Activated CD8-positive, alpha-beta memory T cell treated with anti-CD3 and anti-CD28 coated beads for 24 hours (primary cell): Measurements from ENCODE around the gene DDX1.

ENCODE experiments used
- DNase-seq: peaks from one replicate; pipeline ENCODE4 v3.0.0-alpha.2; 2020

DDX1 gene

GRCh38 chr2:15649561-15650255, 58.0 kb downstream of the DDX1 start:
- DNase-seq = no peak

GRCh38 chr2:15650616-15651366, 59.1 kb downstream of the DDX1 start:
- DNase-seq = no peak

GRCh38 chr2:15651367-15651727, 59.7 kb downstream of the DDX1 start:
- DNase-seq = no peak

- no peak for DNase-seq
Measured at GRCh38 chr2:15652252-15652651, 60.6 kb downstream of the DDX1 start.

GRCh38 chr2:15652801-15653200, 61.1 kb downstream of the DDX1 start:
- DNase-seq = no peak

GRCh38 chr2:15653806-15654726, 62.4 kb downstream of the DDX1 start:
- DNase-seq = no peak

- no peak for DNase-seq
Measured at GRCh38 chr2:15654727-15655073, 63.0 kb downstream of the DDX1 start.

- no peak for DNase-seq
Measured at GRCh38 chr2:15655123-15655887, 63.6 kb downstream of the DDX1 start.

- DNase-seq = no peak
Measured at GRCh38 chr2:15656090-15656489, 64.4 kb downstream of the DDX1 start.

GRCh38 chr2:15657759-15658158, 66.1 kb downstream of the DDX1 start:
- no peak for DNase-seq

GRCh38 chr2:15658911-15659310, 67.2 kb downstream of the DDX1 start:
- no peak for DNase-seq

- DNase-seq = no peak
Measured at GRCh38 chr2:15660491-15661294, 69.0 kb downstream of the DDX1 start.

GRCh38 chr2:15661295-15661569, 69.6 kb downstream of the DDX1 start:
- no peak for DNase-seq

GRCh38 chr2:15662026-15662425, 70.4 kb downstream of the DDX1 start:
- DNase-seq = no peak

GRCh38 chr2:15662579-15662978, 70.9 kb downstream of the DDX1 start:
- DNase-seq = no peak

GRCh38 chr2:15663802-15664201, 72.1 kb downstream of the DDX1 start:
- DNase-seq = no peak

GRCh38 chr2:15664273-15665066, 72.8 kb downstream of the DDX1 start:
- DNase-seq = no peak

- DNase-seq = no peak
Measured at GRCh38 chr2:15665067-15665942, 73.6 kb downstream of the DDX1 start.

- DNase-seq = no peak
Measured at GRCh38 chr2:15665943-15666460, 74.3 kb downstream of the DDX1 start.
